GM12892 (cell line): ENCODE results near the gene HNRNPR.
"Not testable (repeated sequence)": the region's sequence is repeated elsewhere in the genome, so short reads cannot be mapped to it uniquely, and the experiment has no call there.

ENCODE experiments used
- DNase-seq: peaks from one replicate; pipeline ENCODE4 v3.0.0; 2011; ENCODE audit not compliant: insufficient read length
- FAIRE-seq: peaks from 2 replicates; lab custom pipeline; 2011; peaks lifted over from hg19 to GRCh38; lab: Jason Lieb, UNC
- POLR2A ChIP-seq: IDR thresholded peaks from 2 replicates; pipeline ENCODE4 v1.6.1; 2011; ENCODE audit warnings: low read depth, low read length, control low read depth
- POLR2AphosphoS5 ChIP-seq: IDR thresholded peaks from 2 replicates; pipeline ENCODE4 v1.6.1; 2011; ENCODE audit warnings: low read depth, low read length, control low read depth
- TAF1 ChIP-seq: IDR thresholded peaks from 2 replicates; pipeline ENCODE4 v1.6.1; 2011; ENCODE audit warnings: low read depth, mild to moderate bottlenecking, control low read depth, low read length, borderline replicate concordance

Gene HNRNPR

DNA sequence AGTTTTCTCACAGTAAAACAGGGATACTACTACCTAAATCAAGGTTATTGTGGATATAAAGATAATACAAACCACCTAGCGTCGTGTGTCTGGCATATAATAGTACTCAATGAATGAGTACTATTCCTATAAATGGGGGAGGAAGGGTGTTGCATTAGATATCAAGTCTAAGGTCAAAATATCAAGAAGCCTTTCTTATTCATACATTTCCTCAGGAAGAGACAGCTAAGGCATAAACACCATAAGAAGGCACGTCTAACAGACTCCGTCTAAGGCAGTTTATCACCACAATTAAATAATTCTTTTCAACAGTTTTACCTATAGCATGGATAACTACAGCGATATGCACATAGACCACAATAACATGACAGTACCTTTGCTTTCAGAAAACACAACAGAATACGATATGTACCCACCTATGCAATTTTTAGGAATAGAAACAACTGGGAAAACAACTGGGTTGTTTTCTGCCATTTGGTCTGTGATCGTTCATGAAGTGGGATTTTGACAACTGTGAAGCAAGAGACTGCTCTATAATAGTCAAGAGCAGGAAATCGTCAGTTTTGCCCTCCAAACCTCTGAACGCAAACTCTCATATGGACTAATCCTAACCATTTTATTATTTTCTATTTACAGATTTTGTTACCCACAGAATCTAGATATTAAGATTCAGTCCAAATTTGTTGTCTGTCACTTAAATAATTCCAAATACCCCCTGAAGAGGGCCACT is 53.1 kb downstream of the HNRNPR start:
- FAIRE-seq, result no peak
- TF ChIP-seq POLR2AphosphoS5, result no peak
- no peak for DNase-seq

DNA sequence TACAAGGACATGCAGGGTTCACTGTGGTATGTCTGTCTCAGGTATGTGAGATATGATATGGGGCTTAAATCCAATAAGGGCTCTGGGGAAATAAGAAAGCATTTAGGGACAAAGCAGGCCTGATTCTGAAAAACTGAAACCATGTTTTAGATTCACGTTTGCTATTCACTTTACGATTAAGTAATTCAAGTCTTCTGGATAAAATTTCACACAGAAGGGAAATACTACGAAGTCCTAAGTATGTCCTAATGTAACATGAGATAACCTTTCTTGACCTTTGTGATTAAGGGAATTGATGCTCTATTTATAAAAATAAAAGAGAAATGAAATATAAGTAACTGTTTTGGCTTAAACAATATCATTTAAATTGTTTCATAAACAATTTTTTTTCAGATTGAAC is 55.4 kb downstream of the HNRNPR start:
- TF ChIP-seq POLR2A (no peak), POLR2AphosphoS5 (no peak), TAF1 (no peak)
- DNase-seq, result no peak
- FAIRE-seq, result no peak

DNA sequence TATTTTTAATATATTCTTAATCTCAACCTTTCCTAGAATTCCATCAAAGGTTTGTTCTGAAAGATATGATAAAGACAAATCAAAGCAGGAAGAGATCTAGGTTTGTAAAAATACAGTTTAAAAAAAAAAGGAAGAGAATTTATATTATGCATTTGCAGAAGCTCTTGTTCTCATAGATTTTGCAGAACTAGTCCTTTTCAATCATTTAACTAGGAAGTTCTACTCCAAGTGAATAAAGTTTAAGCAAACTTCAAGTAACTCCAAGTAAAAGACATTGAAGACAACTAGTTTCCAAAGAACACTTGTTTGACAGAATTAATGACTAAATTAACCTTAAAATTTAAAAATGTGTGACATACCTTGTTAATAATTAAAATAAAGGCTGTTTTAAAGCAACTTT is 55.9 kb downstream of the HNRNPR start:
- FAIRE-seq, result no peak
- no peak for DNase-seq
- TF ChIP-seq POLR2AphosphoS5 (no peak), POLR2A (no peak), TAF1 (no peak)

GRCh38 chr1:23286401-23286800 is 57.7 kb downstream of the HNRNPR start:
- no peak for DNase-seq
- no peak for FAIRE-seq
- TF ChIP-seq POLR2AphosphoS5 (no peak), TAF1 (no peak), POLR2A (no peak)

GRCh38 chr1:23283667-23284602 is 60.1 kb downstream of the HNRNPR start:
- DNase-seq, result no peak
- no peak for FAIRE-seq
- TF ChIP-seq TAF1 (no peak), POLR2AphosphoS5 (no peak), POLR2A (no peak)

GRCh38 chr1:23282957-23283356 is 61.1 kb downstream of the HNRNPR start:
- no peak for TF ChIP-seq TAF1
- no peak for TF ChIP-seq POLR2A
- TF ChIP-seq POLR2AphosphoS5, result no peak
- FAIRE-seq, result no peak
- no peak for DNase-seq

DNA sequence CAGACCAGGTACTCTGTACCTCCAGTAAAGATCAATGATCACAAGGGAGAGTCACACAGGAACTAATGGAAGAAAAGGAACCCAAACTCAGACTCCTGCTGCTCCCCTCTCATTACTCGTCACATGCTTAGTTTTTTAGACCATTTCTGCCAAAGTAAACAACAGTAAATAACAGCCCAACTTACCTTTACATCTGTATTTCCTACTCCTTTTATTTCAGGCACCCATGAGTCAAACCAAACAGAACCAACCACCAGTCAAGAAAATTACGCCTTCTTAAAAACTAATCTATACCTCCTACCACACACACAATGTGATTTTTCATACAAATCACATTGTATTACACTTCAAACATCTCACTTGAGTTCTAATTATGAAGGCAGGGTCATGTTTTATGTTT is 65.4 kb downstream of the HNRNPR start:
- DNase-seq (no peak), FAIRE-seq (no peak)
- TF ChIP-seq POLR2AphosphoS5 (no peak), TAF1 (no peak), POLR2A (no peak)

GRCh38 chr1:23276531-23276930 is 67.6 kb downstream of the HNRNPR start:
- no peak for FAIRE-seq
- TF ChIP-seq TAF1 (no peak), POLR2A (no peak), POLR2AphosphoS5 (no peak)
- no peak for DNase-seq

- TF ChIP-seq TAF1 (no peak), POLR2AphosphoS5 (no peak), POLR2A (no peak)
- no peak for DNase-seq
- FAIRE-seq, result no peak
These were observed 70.0 kb downstream of the HNRNPR start for GRCh38 chr1:23274134-23274505.

DNA sequence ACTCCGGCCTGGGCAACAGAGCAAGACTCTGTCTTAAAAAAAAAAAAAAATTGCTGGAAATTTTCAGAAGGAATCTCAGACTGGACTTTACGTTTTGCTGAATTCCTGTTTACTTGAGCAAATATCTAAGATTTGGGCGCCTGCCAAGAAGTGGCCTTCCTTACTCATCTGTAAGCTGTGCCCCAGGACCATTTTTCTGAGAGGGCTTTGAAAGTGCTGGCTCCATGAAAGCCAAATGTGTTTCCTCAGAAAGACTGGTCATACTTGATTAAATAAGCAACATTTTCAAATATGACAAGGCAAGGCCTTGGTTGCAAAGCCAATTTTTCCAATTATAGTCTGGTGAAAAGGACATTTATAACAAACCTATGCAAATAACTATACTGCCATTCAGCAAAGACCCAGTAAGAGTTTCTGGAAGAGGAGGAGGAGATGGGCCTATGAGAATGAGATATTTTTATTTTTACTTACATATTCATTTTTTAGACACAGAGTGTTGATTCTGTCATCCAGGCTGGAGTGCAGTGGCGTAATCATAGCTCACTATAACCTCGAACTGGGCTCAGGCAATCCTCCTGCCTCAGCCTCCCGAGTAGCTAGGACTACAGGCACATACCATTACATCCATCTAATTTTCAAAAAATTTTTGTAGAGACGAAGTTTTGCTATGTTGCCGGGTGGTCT is 70.5 kb downstream of the HNRNPR start:
- FAIRE-seq, result no peak

GRCh38 chr1:23263380-23263887 is 80.7 kb downstream of the HNRNPR start:
- FAIRE-seq (no peak), DNase-seq (no peak)
- no peak for TF ChIP-seq POLR2AphosphoS5
- TF ChIP-seq TAF1, result no peak
- no peak for TF ChIP-seq POLR2A

More for the DNA sequence above, 70.5 kb downstream of the HNRNPR start:
- no peak for TF ChIP-seq POLR2AphosphoS5
- no peak for TF ChIP-seq TAF1
- TF ChIP-seq POLR2A, result no peak
- DNase-seq, result no peak

- not testable (repeated sequence) for FAIRE-seq, DNase-seq
These were observed 86.0 kb downstream of the HNRNPR start for GRCh38 chr1:23258082-23258481.

GRCh38 chr1:23257371-23257770 is 86.7 kb downstream of the HNRNPR start:
- DNase-seq, FAIRE-seq: not testable (repeated sequence)
